Neural cell (in vitro differentiated cells): Measurements from ENCODE around the gene BBS4. TPM values are rescaled to one million over a fixed set of nuclear protein-coding genes. Genes with fewer than 3 reads are reported as not detected.

ENCODE experiments used
- H2AFZ ChIP-seq: fragments of 200-600, 300-800 bp; sonication (generic), shearing (Covaris generic); 2 replicates; pipeline ENCODE4 v1.6.0; 2014; ENCODE audit warnings: low read depth, mild to moderate bottlenecking, antibody characterized with exemption, low read length, moderate library complexity
- H3F3A ChIP-seq: fragments of 200-600 bp; shearing (Covaris generic); 2 replicates; pipeline ENCODE4 v1.6.1; 2016; ENCODE audit warnings: mild to moderate bottlenecking, moderate library complexity, mixed read lengths, antibody characterized with exemption, low read length; ENCODE audit not compliant: insufficient read depth, poor library complexity, severe bottlenecking
- H3K27ac ChIP-seq: fragments of 200-600, 300-800 bp; sonication (generic), shearing (Covaris generic); 2 replicates; pipeline ENCODE4 v1.5.1; 2014; ENCODE audit warnings: mild to moderate bottlenecking, low read length, moderate library complexity
- H3K27me3 ChIP-seq: fragments of 300-800, 200-600 bp; sonication (generic), shearing (Covaris generic); 2 replicates; pipeline ENCODE4 v1.6.0; 2014; ENCODE audit warnings: mild to moderate bottlenecking, low read depth, low read length, moderate library complexity; ENCODE audit not compliant: insufficient read depth
- H3K36me3 ChIP-seq: fragments of 300-800, 200-600 bp; sonication (generic), shearing (Covaris generic); 2 replicates; pipeline ENCODE4 v1.5.1; 2014; ENCODE audit warnings: mild to moderate bottlenecking, antibody characterized with exemption, low read length, moderate library complexity; ENCODE audit not compliant: insufficient read depth
- H3K4me2 ChIP-seq: fragments of 300-800, 200-600 bp; sonication (generic), shearing (Covaris generic); 2 replicates; pipeline ENCODE4 v1.6.0; 2014; ENCODE audit warnings: mild to moderate bottlenecking, low read length
- H3K4me3 ChIP-seq: fragments of 300-800, 200-600 bp; sonication (generic), shearing (Covaris generic); 2 replicates; pipeline ENCODE4 v1.5.1; 2014; ENCODE audit warnings: mild to moderate bottlenecking, low read length, moderate library complexity
- H3K79me2 ChIP-seq: fragments of 200-600 bp; shearing (Covaris generic); replicated peaks from 2 replicates; pipeline ENCODE4 v1.6.0; 2014; ENCODE audit warnings: mild to moderate bottlenecking, low read length, moderate library complexity; ENCODE audit not compliant: insufficient read depth
- H3K9ac ChIP-seq: fragments of 300-800, 200-600 bp; sonication (generic), shearing (Covaris generic); 2 replicates; pipeline ENCODE4 v1.6.1; 2016; ENCODE audit warnings: mild to moderate bottlenecking, low read length, mixed read lengths
- H3K9me2 ChIP-seq: fragments of 200-600 bp; shearing (Covaris generic); 2 replicates; pipeline ENCODE4 v1.6.1; 2016; ENCODE audit warnings: mild to moderate bottlenecking, low read length, mixed read lengths; ENCODE audit not compliant: insufficient read depth
- H3K9me3 ChIP-seq: fragments of 200-600, 300-800 bp; sonication (generic), shearing (Covaris generic); 2 replicates; pipeline ENCODE4 v1.6.1; 2016; ENCODE audit warnings: mild to moderate bottlenecking, mixed run types, low read length, moderate library complexity, mixed read lengths
- H4K20me1 ChIP-seq: fragments of 200-600 bp; shearing (Covaris generic); 2 replicates; pipeline ENCODE4 v1.6.1; 2016; ENCODE audit warnings: mild to moderate bottlenecking, mixed run types; ENCODE audit not compliant: insufficient read depth
- EP300 ChIP-seq: fragments of 450-650 bp; conservative IDR thresholded peaks from 2 replicates; pipeline ENCODE4 v1.6.1; 2014; ENCODE audit warnings: antibody characterized with exemption, mild to moderate bottlenecking, moderate library complexity; ENCODE audit not compliant: poor library complexity, severe bottlenecking
- EZH2 ChIP-seq: fragments of 200-600, 300-800 bp; shearing (Covaris generic), sonication (generic); IDR thresholded peaks from 2 replicates; pipeline ENCODE4 v1.6.1; 2014; ENCODE audit warnings: antibody characterized with exemption, low read length, borderline replicate concordance, mild to moderate bottlenecking; ENCODE audit not compliant: insufficient read depth, poor library complexity, severe bottlenecking
- MXI1 ChIP-seq: fragments of 450-650 bp; conservative IDR thresholded peaks from 2 replicates; pipeline ENCODE4 v1.6.1; 2014; ENCODE audit warnings: antibody characterized with exemption, mild to moderate bottlenecking; ENCODE audit not compliant: poor library complexity, severe bottlenecking
- POLR2AphosphoS5 ChIP-seq: IDR thresholded peaks from 2 replicates; pipeline ENCODE4 v1.6.1; 2012
- RAD21 ChIP-seq: fragments of 450-650 bp; conservative IDR thresholded peaks from 2 replicates; pipeline ENCODE4 v1.6.1; 2014; ENCODE audit warnings: antibody characterized with exemption, mild to moderate bottlenecking, moderate library complexity
- SMC3 ChIP-seq: fragments of 450-650 bp; conservative IDR thresholded peaks from 2 replicates; pipeline ENCODE4 v1.6.1; 2014; ENCODE audit warnings: antibody characterized with exemption, mild to moderate bottlenecking, moderate library complexity; ENCODE audit not compliant: poor library complexity
- TAF1 ChIP-seq: IDR thresholded peaks from 2 replicates; pipeline ENCODE4 v1.6.1; 2012; ENCODE audit warnings: low read depth
- polyA plus RNA-seq: library from polyadenylated mRNA; depleted of rRNA; stranded (reverse); fragments of >200 nt; gene quantifications from 2 replicates; pipeline ENCODE4 v1.2.3, GENCODE V29; 2014
- TF ChIP-seq, protein P1 (sequence below): IDR thresholded peaks from 2 replicates; pipeline ENCODE4 v1.6.1; 2012; ENCODE audit warnings: borderline replicate concordance
- TF ChIP-seq, protein P2 (sequence below): fragments of 450-650 bp; IDR thresholded peaks from 2 replicates; pipeline ENCODE4 v1.5.1; 2014; ENCODE audit warnings: antibody characterized with exemption, mild to moderate bottlenecking, moderate library complexity; ENCODE audit not compliant: poor library complexity, severe bottlenecking

The BBS4 gene
- polyA plus RNA-seq, 1 donor from 2014 or later = 88.2 TPM

DNA sequence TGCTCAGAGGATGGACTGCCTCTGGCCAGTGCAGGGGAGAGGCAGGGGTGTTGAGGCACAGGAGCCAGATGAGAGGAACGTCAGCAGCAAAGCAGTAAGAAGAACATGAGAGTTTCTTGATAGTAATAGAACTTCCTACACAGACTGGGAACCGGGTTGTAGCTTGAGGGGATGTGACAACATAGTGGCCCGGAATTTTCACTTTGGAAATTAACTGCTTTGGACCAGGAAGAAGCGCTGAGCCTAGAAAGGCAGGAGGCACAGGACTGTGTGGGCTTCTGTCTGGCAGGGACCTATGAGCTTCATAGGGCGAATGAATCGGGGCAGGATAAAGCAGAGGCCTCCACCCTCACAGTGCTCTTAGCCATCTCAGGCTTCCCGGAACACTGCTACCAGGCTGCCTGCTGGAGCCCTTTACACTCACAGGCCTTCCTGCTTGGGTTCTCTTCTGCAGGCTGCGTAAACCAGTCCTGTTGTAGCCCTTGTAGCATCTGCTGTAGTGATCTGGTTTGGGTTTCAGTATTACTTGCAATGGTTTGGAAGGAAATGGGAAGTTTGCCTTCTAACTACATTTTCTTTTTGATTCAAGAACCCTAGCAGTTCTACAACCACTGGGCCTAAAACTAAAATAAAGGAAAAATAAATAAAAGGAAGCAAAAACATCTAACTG lies 100.8 kb downstream of the BBS4 start:
- no peak for TF ChIP-seq EP300
- TF ChIP-seq, protein P1, sequence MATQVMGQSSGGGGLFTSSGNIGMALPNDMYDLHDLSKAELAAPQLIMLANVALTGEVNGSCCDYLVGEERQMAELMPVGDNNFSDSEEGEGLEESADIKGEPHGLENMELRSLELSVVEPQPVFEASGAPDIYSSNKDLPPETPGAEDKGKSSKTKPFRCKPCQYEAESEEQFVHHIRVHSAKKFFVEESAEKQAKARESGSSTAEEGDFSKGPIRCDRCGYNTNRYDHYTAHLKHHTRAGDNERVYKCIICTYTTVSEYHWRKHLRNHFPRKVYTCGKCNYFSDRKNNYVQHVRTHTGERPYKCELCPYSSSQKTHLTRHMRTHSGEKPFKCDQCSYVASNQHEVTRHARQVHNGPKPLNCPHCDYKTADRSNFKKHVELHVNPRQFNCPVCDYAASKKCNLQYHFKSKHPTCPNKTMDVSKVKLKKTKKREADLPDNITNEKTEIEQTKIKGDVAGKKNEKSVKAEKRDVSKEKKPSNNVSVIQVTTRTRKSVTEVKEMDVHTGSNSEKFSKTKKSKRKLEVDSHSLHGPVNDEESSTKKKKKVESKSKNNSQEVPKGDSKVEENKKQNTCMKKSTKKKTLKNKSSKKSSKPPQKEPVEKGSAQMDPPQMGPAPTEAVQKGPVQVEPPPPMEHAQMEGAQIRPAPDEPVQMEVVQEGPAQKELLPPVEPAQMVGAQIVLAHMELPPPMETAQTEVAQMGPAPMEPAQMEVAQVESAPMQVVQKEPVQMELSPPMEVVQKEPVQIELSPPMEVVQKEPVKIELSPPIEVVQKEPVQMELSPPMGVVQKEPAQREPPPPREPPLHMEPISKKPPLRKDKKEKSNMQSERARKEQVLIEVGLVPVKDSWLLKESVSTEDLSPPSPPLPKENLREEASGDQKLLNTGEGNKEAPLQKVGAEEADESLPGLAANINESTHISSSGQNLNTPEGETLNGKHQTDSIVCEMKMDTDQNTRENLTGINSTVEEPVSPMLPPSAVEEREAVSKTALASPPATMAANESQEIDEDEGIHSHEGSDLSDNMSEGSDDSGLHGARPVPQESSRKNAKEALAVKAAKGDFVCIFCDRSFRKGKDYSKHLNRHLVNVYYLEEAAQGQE = no peak
- TF ChIP-seq TAF1 = no peak
- TF ChIP-seq EZH2 = no peak
- no peak for TF ChIP-seq POLR2AphosphoS5
- TF ChIP-seq, protein P2, sequence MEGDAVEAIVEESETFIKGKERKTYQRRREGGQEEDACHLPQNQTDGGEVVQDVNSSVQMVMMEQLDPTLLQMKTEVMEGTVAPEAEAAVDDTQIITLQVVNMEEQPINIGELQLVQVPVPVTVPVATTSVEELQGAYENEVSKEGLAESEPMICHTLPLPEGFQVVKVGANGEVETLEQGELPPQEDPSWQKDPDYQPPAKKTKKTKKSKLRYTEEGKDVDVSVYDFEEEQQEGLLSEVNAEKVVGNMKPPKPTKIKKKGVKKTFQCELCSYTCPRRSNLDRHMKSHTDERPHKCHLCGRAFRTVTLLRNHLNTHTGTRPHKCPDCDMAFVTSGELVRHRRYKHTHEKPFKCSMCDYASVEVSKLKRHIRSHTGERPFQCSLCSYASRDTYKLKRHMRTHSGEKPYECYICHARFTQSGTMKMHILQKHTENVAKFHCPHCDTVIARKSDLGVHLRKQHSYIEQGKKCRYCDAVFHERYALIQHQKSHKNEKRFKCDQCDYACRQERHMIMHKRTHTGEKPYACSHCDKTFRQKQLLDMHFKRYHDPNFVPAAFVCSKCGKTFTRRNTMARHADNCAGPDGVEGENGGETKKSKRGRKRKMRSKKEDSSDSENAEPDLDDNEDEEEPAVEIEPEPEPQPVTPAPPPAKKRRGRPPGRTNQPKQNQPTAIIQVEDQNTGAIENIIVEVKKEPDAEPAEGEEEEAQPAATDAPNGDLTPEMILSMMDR = no peak
- no peak for TF ChIP-seq MXI1
- TF ChIP-seq RAD21 = no peak
- no peak for TF ChIP-seq SMC3
- Histone ChIP-seq H4K20me1 (no peaks in the 10 kb centered on the region), H3K27ac (no peak overlapping the region), H3K4me2 (no peak overlapping the region), H3K9ac (no peak overlapping the region), H3K79me2 (peaks cover 12% of the 10 kb centered on the region), H2AFZ (no peak overlapping the region), H3K9me2 (no peaks in the 10 kb centered on the region), H3K4me3 (no peak overlapping the region), H3K9me3 (no peaks in the 10 kb centered on the region), H3F3A (peaks cover 8% of the 10 kb centered on the region), H3K27me3 (no peaks in the 10 kb centered on the region), H3K36me3 (no peaks in the 10 kb centered on the region)

DNA sequence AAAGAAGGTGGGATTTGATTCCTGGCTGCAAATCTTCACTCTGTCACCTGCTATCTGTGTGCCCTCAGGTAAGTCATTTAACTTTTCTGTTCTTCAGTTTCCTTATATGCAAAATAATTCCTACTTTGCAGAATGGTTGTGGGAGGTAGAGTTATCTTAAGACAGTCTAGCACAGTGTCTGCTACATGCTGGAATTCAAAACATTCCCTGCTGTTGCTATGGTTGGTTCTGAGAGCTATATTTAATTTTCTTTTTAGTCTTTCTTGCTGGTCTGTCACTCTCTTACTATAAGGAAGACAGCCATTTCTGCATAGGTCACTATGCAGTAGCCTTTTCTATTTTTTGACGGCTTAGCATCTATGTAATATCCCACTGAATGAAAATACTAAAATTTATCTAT lies 101.5 kb downstream of the BBS4 start:
- no peak overlapping the region for H3K4me2 ChIP-seq
- H3K9ac ChIP-seq = no peak overlapping the region
- peaks cover 5% of the 10 kb centered on the region for H3K79me2 ChIP-seq
- H3K9me3 ChIP-seq = no peaks in the 10 kb centered on the region
- TF ChIP-seq MXI1 (no peak), POLR2AphosphoS5 (no peak), EP300 (no peak), RAD21 (no peak), EZH2 (no peak), TAF1 (no peak), SMC3 (no peak)
- TF ChIP-seq, protein P1 = no peak
- TF ChIP-seq, protein P2 = no peak
- no peak overlapping the region for H2AFZ ChIP-seq
- H3K27ac ChIP-seq = no peak overlapping the region
- no peaks in the 10 kb centered on the region for H3K9me2 ChIP-seq
- H3F3A ChIP-seq = peaks cover 7% of the 10 kb centered on the region
- no peaks in the 10 kb centered on the region for H3K27me3 ChIP-seq
- H3K36me3 ChIP-seq = no peaks in the 10 kb centered on the region
- no peak overlapping the region for H3K4me3 ChIP-seq
- no peaks in the 10 kb centered on the region for H4K20me1 ChIP-seq
